ENCODE results near the gene WDR3.
"Not testable (repeated sequence)": the region's sequence is repeated elsewhere in the genome, so short reads cannot be mapped to it uniquely, and the experiment has no call there.

Gene WDR3

GRCh38 chr1:117929343-117930172 lies at the start of gene WDR3, which contains the start of gene GDAP2:
TSS of gene WDR3 (plus strand) at chr1:117929739. CDS start at chr1:117933320, 3,581 bp downstream.
TSS of gene GDAP2 (minus strand) at chr1:117929621. CDS start at chr1:117920357, 9,264 bp downstream.
- peak; percentile 98 for DNase-seq

GRCh38 chr1:117883616-117884015 lies 45.9 kb upstream of the WDR3 start:
- no peak for DNase-seq

- DNase-seq: no peak
These were observed 43.3 kb upstream of the WDR3 start for GRCh38 chr1:117886101-117886795.

GRCh38 chr1:117890452-117890851 lies 39.1 kb upstream of the WDR3 start:
- DNase-seq: no peak

- no peak for DNase-seq
These were observed 37.0 kb upstream of the WDR3 start for GRCh38 chr1:117892512-117892911.

- DNase-seq: no peak
These were observed 35.5 kb upstream of the WDR3 start for GRCh38 chr1:117894078-117894477.

GRCh38 chr1:117895482-117896114 lies 33.9 kb upstream of the WDR3 start:
- DNase-seq: peak; percentile 55

- no peak for DNase-seq
These were observed 32.0 kb upstream of the WDR3 start for GRCh38 chr1:117897551-117897950.

- DNase-seq: no peak
These were observed 29.7 kb upstream of the WDR3 start for GRCh38 chr1:117899801-117900200.

GRCh38 chr1:117902944-117903343 lies 26.6 kb upstream of the WDR3 start:
- no peak for DNase-seq

- DNase-seq: no peak
These were observed 25.1 kb upstream of the WDR3 start for GRCh38 chr1:117904485-117904884.

GRCh38 chr1:117905019-117905418 lies 24.5 kb upstream of the WDR3 start:
- DNase-seq: no peak

- no peak for DNase-seq
These were observed 18.5 kb upstream of the WDR3 start for GRCh38 chr1:117911051-117911450.

GRCh38 chr1:117919376-117919775 lies 10.2 kb upstream of the WDR3 start:
- no peak for DNase-seq

GRCh38 chr1:117921991-117922390 lies 7.5 kb upstream of the WDR3 start:
- DNase-seq: no peak

GRCh38 chr1:117922717-117923116 lies 6.8 kb upstream of the WDR3 start:
- DNase-seq: not testable (repeated sequence)

GRCh38 chr1:117925981-117926380 lies 3.6 kb upstream of the WDR3 start:
- DNase-seq: no peak

GRCh38 chr1:117928881-117929342 lies 627 bp upstream of the WDR3 start:
- DNase-seq: peak; percentile 28

GRCh38 chr1:117930173-117930447 lies 571 bp downstream of the WDR3 start:
- peak; percentile 12 for DNase-seq

GRCh38 chr1:117930484-117930883 lies 945 bp downstream of the WDR3 start:
- no peak for DNase-seq

GRCh38 chr1:117932576-117932975 lies 3.0 kb downstream of the WDR3 start:
- DNase-seq: no peak

- no peak for DNase-seq
These were observed 4.2 kb downstream of the WDR3 start for GRCh38 chr1:117933769-117934168.

- no peak for DNase-seq
These were observed 12.8 kb downstream of the WDR3 start for GRCh38 chr1:117942293-117942692.

- DNase-seq: no peak
These were observed 22.8 kb downstream of the WDR3 start for GRCh38 chr1:117952386-117952785.

All from NCI-H526 treated with DMSO at 0.1 percent for 48 hours (cell line).